GM12878 (cell line): Measurements from ENCODE around the gene CALD1. TPM values are rescaled to one million over a fixed set of nuclear protein-coding genes. Genes with fewer than 3 reads are reported as not detected.

Experiments
- ATAC-seq: fragments of 200-7000 bp; cut with Tn5 transposase; 3 replicates; pipeline ENCODE4 v1.9.1; 2020; ENCODE audit warnings: mild to moderate bottlenecking, moderate library complexity
- BruUV-seq: library from RNA; stranded (reverse); fragments of 400-500 nt; replicated peaks from 2 replicates; lab custom pipeline; 2021; lab: Mats Ljungman, UMichigan
- CTCF ChIA-PET: fragments of 300-600 bp; sonication (Branson Sonifier 250); formaldehyde crosslinking; extraction: SDS; loops from one replicate; lab custom pipeline; 2021; ENCODE audit warnings: inconsistent platforms; lab: Yijun Ruan, JAX
- POLR2A ChIA-PET: fragments of 350-600 bp; formaldehyde crosslinking; extraction: SDS; loops from one replicate; lab custom pipeline; 2021; ENCODE audit warnings: inconsistent platforms; lab: Charles Lee
- RAD21 ChIA-PET: fragments of 300-600 bp; sonication (Branson Sonifier 250); formaldehyde crosslinking; loops from one replicate; lab custom pipeline; 2023; ENCODE audit warnings: antibody characterized with exemption; ENCODE audit not compliant: unreplicated experiment; lab: Charles Lee
- SMC1A ChIA-PET: fragments of 300-600 bp; sonication (Branson Sonifier 250); formaldehyde crosslinking; loops from one replicate; lab custom pipeline; 2023; ENCODE audit not compliant: unreplicated experiment, uncharacterized antibody; lab: Charles Lee
- DNase-seq: peaks from one replicate; pipeline ENCODE4 v3.0.0-alpha.2; 2011; ENCODE audit warnings: low read depth, low spot score
- FAIRE-seq: peaks from 3 replicates; lab custom pipeline; 2011; peaks lifted over from hg19 to GRCh38; lab: Jason Lieb, UNC
- H2AFZ ChIP-seq: 2 replicates; pipeline ENCODE4 v1.6.0; 2011; ENCODE audit warnings: low read depth, low read length, control low read depth; ENCODE audit not compliant: control insufficient read depth
- H3K27ac ChIP-seq: 2 replicates; pipeline ENCODE4 v1.5.1; 2011; ENCODE audit warnings: control low read depth; ENCODE audit not compliant: control insufficient read depth, insufficient read depth
- H3K27me3 ChIP-seq, 2 experiments: replicated peaks in 1 of 2; 2 replicates each; pipeline versions ENCODE4 v1.6.0 to v1.6.1; 2011; ENCODE audit warnings: low read length in 1 of 2; ENCODE audit not compliant: control insufficient read depth in 2 of 2, insufficient read depth in 2 of 2
- H3K36me3 ChIP-seq, 2 experiments: 2 replicates each; pipeline ENCODE4 v1.5.1; 2011; ENCODE audit warnings: low read length in 1 of 2; ENCODE audit not compliant: control insufficient read depth in 2 of 2, insufficient read depth in 2 of 2
- H3K4me1 ChIP-seq: 2 replicates; pipeline ENCODE4 v1.6.1; 2011; ENCODE audit warnings: mild to moderate bottlenecking, low read length, moderate library complexity, mixed read lengths; ENCODE audit not compliant: control insufficient read depth, insufficient read depth
- H3K4me2 ChIP-seq: 2 replicates; pipeline ENCODE4 v1.6.0; 2011; ENCODE audit warnings: control low read depth; ENCODE audit not compliant: control insufficient read depth, insufficient read depth
- H3K4me3 ChIP-seq: fragments of 200-600 bp; sonication (generic); 2 replicates; pipeline ENCODE4 v1.5.1; 2016
- H3K79me2 ChIP-seq: 2 replicates; pipeline ENCODE4 v1.6.0; 2011; ENCODE audit warnings: low read length; ENCODE audit not compliant: control insufficient read depth, insufficient read depth
- H3K9ac ChIP-seq: 2 replicates; pipeline ENCODE4 v1.8.0; 2011; ENCODE audit warnings: low read length, control low read depth, mixed read lengths; ENCODE audit not compliant: control insufficient read depth, insufficient read depth
- H3K9me3 ChIP-seq: replicated peaks from 3 replicates; pipeline ENCODE4 v1.5.1; 2011; ENCODE audit warnings: mild to moderate bottlenecking, low read length; ENCODE audit not compliant: control insufficient read depth, insufficient read depth
- H4K20me1 ChIP-seq: 2 replicates; pipeline ENCODE4 v1.6.0; 2011; ENCODE audit not compliant: control insufficient read depth, insufficient read depth
- BACH1 ChIP-seq: fragments of 450-650 bp; IDR thresholded peaks from 2 replicates; pipeline ENCODE4 v1.6.1; 2017; ENCODE audit warnings: mild to moderate bottlenecking, borderline replicate concordance
- BHLHE40 ChIP-seq, 2 experiments: fragments of 450-650 bp in 1 of 2; IDR thresholded peaks; 2 replicates each; pipeline ENCODE4 v1.6.1; 2011 to 2017; ENCODE audit warnings: low read depth in 2 of 2, borderline replicate concordance in 1 of 2, improper control_type of control experiment in 1 of 2, low read length in 1 of 2, mild to moderate bottlenecking in 1 of 2
- CBFB ChIP-seq: IDR thresholded peaks from 2 replicates; pipeline ENCODE4 v1.6.1; 2016; ENCODE audit warnings: antibody characterized with exemption, low read depth
- MTA3 ChIP-seq: IDR thresholded peaks from 2 replicates; pipeline ENCODE4 v1.6.1; 2012; ENCODE audit warnings: low read length, inconsistent platforms, borderline replicate concordance
- RELA ChIP-seq: fragments of 450-650 bp; IDR thresholded peaks from 2 replicates; pipeline ENCODE4 v1.8.0; 2014; ENCODE audit warnings: borderline replicate concordance; ENCODE audit not compliant: partially characterized antibody
- RELB ChIP-seq: fragments of 450-650 bp; IDR thresholded peaks from 2 replicates; pipeline ENCODE4 v1.6.1; 2017; ENCODE audit warnings: low read depth, mild to moderate bottlenecking, moderate library complexity
- SIX5 ChIP-seq: IDR thresholded peaks from 2 replicates; pipeline ENCODE4 v1.6.1; 2011; ENCODE audit warnings: mild to moderate bottlenecking, low read depth, low read length, moderate library complexity; ENCODE audit not compliant: severe bottlenecking
- SKIL ChIP-seq: fragments of 450-650 bp; IDR thresholded peaks from 2 replicates; pipeline ENCODE4 v1.6.1; 2017; ENCODE audit warnings: mild to moderate bottlenecking, low read depth, inconsistent platforms; ENCODE audit not compliant: poor library complexity, severe bottlenecking
- SMAD1 ChIP-seq: fragments of 450-650 bp; IDR thresholded peaks from 2 replicates; pipeline ENCODE4 v1.6.1; 2018; ENCODE audit warnings: mild to moderate bottlenecking, low read depth; ENCODE audit not compliant: partially characterized antibody
- SREBF1 ChIP-seq: IDR thresholded peaks from 2 replicates; pipeline ENCODE4 v1.6.1; 2012; ENCODE audit warnings: mild to moderate bottlenecking, low read length
- TCF12 ChIP-seq: IDR thresholded peaks from 2 replicates; pipeline ENCODE4 v1.6.1; 2011; ENCODE audit warnings: low read depth, mild to moderate bottlenecking, low read length
- WGBS: methylation state at CpG from one replicate; pipeline ENCODE4 v1.1.6; 2016; ENCODE audit warnings: low lambda C conversion rate; ENCODE audit not compliant: insufficient replicate concordance, insufficient coverage; ENCODE audit errors: missing lambda C conversion rate; 5-methylcytosine and 5-hydroxymethylcytosine counted together
- in situ Hi-C: fragments of 300-500 bp; cut with MboI; formaldehyde crosslinking; loops from 9 replicates; pipeline ENCODE4 v1.14.3; 2018; ENCODE audit warnings: mixed read lengths
- intact Hi-C: fragments of 100-400 bp; cut with micrococcal nuclease; formaldehyde crosslinking; loops from one replicate; pipeline ENCODE4 v1.14.2; 2022; ENCODE audit not compliant: unreplicated experiment
- polyA plus RNA-seq, 11 experiments: library from polyadenylated mRNA; depleted of rRNA in 4 of 11; unstranded in 6 of 11; stranded (reverse) in 5 of 11; fragments of >200 nt; fragmentation: Nextera tagmentation in 4 of 11; fragmentation: Illumina TruSeq in 1 of 11; extraction: Ambion mirVana in 4 of 11; extraction: Trizol in 1 of 11; gene quantifications; 1 replicate in 1 of 11; 2 replicates in 10 of 11; pipeline versions ENCODE4 v1.2.1 to v1.2.3, GENCODE V29; 2011 to 2016; ENCODE audit warnings: inconsistent platforms in 2 of 11, missing spikeins in 2 of 11, low read depth in 1 of 11
- total RNA-seq, 4 experiments: library from RNA; depleted of rRNA in 3 of 4; stranded (reverse); fragments of >200 nt in 3 of 4; fragmentation: Illumina TruSeq in 1 of 4; extraction: Trizol in 1 of 4; gene quantifications; 2 replicates each; pipeline versions ENCODE4 v1.2.1 to v1.2.3, GENCODE V29; 2013 to 2021

Gene CALD1
- total and polyA plus RNA-seq, 10 of the 15 experiments (the other 5 are each of a cell fraction or from before 2014, with no cell fraction given): 0.03 to 1.3 (median 0.22) TPM

DNA sequence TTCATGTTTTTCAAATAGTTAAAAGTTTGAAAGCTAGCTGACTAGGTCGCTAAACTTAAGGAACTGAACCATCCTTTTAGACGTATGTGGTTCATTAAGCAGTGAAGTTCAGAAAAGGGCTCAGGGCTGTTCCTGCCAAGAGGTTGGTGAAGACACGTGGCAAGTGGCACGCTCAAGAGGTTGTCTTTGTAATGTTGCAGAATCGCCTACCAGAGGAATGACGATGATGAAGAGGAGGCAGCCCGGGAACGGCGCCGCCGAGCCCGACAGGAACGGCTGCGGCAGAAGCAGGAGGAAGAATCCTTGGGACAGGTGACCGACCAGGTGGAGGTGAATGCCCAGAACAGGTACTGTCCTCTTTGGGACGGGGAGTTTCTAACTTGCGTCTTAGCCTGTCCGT, 149.1 kb downstream of the CALD1 start:
- Histone ChIP-seq H2AFZ (no peak overlapping the region), H3K36me3 (no peaks in the 10 kb centered on the region), H3K4me3 (no peak overlapping the region), H3K4me1 (peaks cover 8% of the 10 kb centered on the region; the same call in 1 of the 2 replicates), H3K9ac (no peak overlapping the region), H3K9me3 (no peaks in the 10 kb centered on the region; the same call in 2 of the 3 replicates), H3K79me2 (no peaks in the 10 kb centered on the region), H3K27ac (no peak overlapping the region), H4K20me1 (no peaks in the 10 kb centered on the region), H3K4me2 (no peak overlapping the region), H3K27me3 (no peaks in the 10 kb centered on the region)
- CTCF ChIA-PET: no interaction called here
- BruUV-seq: no TSS peak
- POLR2A ChIA-PET: interaction anchor here (0.6 kb wide), 1 partner anchor 639 kb away, joined by 4 read pairs; no protein-coding TSS in a partner anchor
- SMC1A ChIA-PET: interaction anchor here (1.8 to 2.0 kb wide), 2 partner anchors 9 to 14 kb away, joined by 5 to 6 read pairs; no protein-coding TSS in a partner anchor
- DNase-seq (no peak), FAIRE-seq (no peak), ATAC-seq (no peak)
- intact Hi-C loops: no loop called here
- TF ChIP-seq BACH1 (no peak), TCF12 (no peak), CBFB (no peak), SKIL (no peak)
- in situ Hi-C loops: no loop called here
- RAD21 ChIA-PET: interaction anchor here (0.6 kb wide), 1 partner anchor 1448 kb away, joined by 3 read pairs; no protein-coding TSS in a partner anchor
- 82% methylated on average over 18 of the region's 18 CpGs for WGBS

DNA sequence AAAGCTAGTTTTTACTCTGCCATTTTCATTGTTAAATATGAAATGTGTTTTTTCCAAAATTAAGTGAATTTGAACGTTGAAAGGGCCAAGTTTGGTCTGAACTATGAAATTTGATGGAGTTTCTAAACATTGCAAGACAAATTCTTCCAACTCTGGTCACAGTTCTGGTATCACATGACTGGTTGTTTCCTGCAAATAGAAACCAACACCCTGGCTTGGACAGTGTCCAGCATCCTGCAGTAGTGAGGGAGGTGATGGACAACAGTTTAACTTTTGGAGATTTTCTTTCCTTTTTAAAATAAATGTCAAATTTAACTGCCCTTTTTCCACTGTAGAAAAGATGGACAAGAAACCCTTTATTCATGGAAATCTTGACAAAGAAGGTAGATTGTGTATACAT, 152.1 kb downstream of the CALD1 start:
- Histone ChIP-seq H3K27me3 (no peaks in the 10 kb centered on the region), H3K27ac (no peak overlapping the region), H3K9ac (no peak overlapping the region), H3K4me1 (peaks cover 8% of the 10 kb centered on the region; the same call in 1 of the 2 replicates), H3K36me3 (no peaks in the 10 kb centered on the region), H3K4me2 (no peak overlapping the region), H3K79me2 (no peaks in the 10 kb centered on the region), H3K9me3 (no peaks in the 10 kb centered on the region), H2AFZ (no peak overlapping the region), H3K4me3 (no peak overlapping the region), H4K20me1 (no peaks in the 10 kb centered on the region)
- BruUV-seq: no TSS peak
- WGBS: 46% methylated on average over 1 of the region's 1 CpG
- ChIA-PET CTCF (no interaction called here), POLR2A (no interaction called here), RAD21 (interaction anchor here (1.1 kb wide), 1 partner anchor 20 kb away, joined by 3 read pairs; no protein-coding TSS in a partner anchor), SMC1A (interaction anchor here (1.2 kb wide), 1 partner anchor 34 kb away, joined by 3 read pairs; no protein-coding TSS in a partner anchor)
- in situ Hi-C loops: no loop called here
- intact Hi-C loops: no loop called here
- DNase-seq: no peak
- FAIRE-seq: no peak
- ATAC-seq: no peak
- TF ChIP-seq BHLHE40 (IDR thresholded peaks at IDR 0.05; ENCODE audit: borderline replicate concordance in 1 of 2, low read depth in 2 of 2, low read length in 1 of 2): no peak
- TF ChIP-seq SREBF1: no peak
- TF ChIP-seq SIX5: no peak
- TF ChIP-seq RELB: no peak
- no peak for TF ChIP-seq MTA3
- TF ChIP-seq RELA: no peak
- TF ChIP-seq SMAD1: no peak
